GM13976 (cell line): ENCODE data around the gene TCAF1.

Source experiments
- DNase-seq: peaks from one replicate; pipeline ENCODE4 v3.0.0; 2012; ENCODE audit warnings: low spot score
- CTCF ChIP-seq: IDR thresholded peaks from 2 replicates; pipeline ENCODE4 v1.5.1; 2012; ENCODE audit warnings: borderline replicate concordance, mild to moderate bottlenecking; ENCODE audit not compliant: insufficient read depth; ENCODE audit errors: extremely low read depth, missing control alignments, control extremely low read depth
- in situ Hi-C: fragments of 300-500 bp; cut with MboI; formaldehyde crosslinking; loops from one replicate; pipeline ENCODE4 v1.12.0; 2022; ENCODE audit warnings: low sequenced_read_pairs, mixed read lengths, inconsistent platforms; ENCODE audit not compliant: unreplicated experiment

The TCAF1 gene

GRCh38 chr7:143934526-143935325 is 32.8 kb upstream of the TCAF1 start, which contains the start of gene OR2F2:
TSS of gene OR2F2 (plus strand) at chr7:143935233. CDS start at chr7:143935233, 0 bp downstream.
- no peak for DNase-seq
- in situ Hi-C loops: no loop called here
- no peak for TF ChIP-seq CTCF

GRCh38 chr7:143931739-143932138 is 29.8 kb upstream of the TCAF1 start:
- in situ Hi-C loops: no loop called here
- DNase-seq: no peak
- TF ChIP-seq CTCF: no peak

- in situ Hi-C loops: no loop called here
- TF ChIP-seq CTCF: no peak
- no peak for DNase-seq
These were observed 27.4 kb upstream of the TCAF1 start for GRCh38 chr7:143929224-143929920.

GRCh38 chr7:143924851-143925250 is 22.9 kb upstream of the TCAF1 start:
- TF ChIP-seq CTCF: no peak
- no peak for DNase-seq
- in situ Hi-C loops: no loop called here

- in situ Hi-C loops: no loop called here
- no peak for TF ChIP-seq CTCF
- DNase-seq: no peak
These were observed 13.1 kb upstream of the TCAF1 start for GRCh38 chr7:143914938-143915652.

- no peak for DNase-seq
- in situ Hi-C loops: no loop called here
- no peak for TF ChIP-seq CTCF
These were observed 12.1 kb upstream of the TCAF1 start for GRCh38 chr7:143913945-143914615.
